Gastrocnemius medialis (tissue), 4 donors: ENCODE measurements around the gene ERCC3. TPM values are rescaled to one million over a fixed set of nuclear protein-coding genes. Genes with fewer than 3 reads are reported as not detected.
"Not testable (repeated sequence)": the region's sequence is repeated elsewhere in the genome, so short reads cannot be mapped to it uniquely, and the experiment has no call there.

Experiments
- ATAC-seq, 2 donors: fragments of 150-250 bp; one replicate each; pipeline ENCODE4 v1.9.1; 2016
- DNase-seq, 2 donors: peaks; one replicate each; pipeline ENCODE4 v3.0.0-alpha.2; 2019
- H3K27ac ChIP-seq, 4 donors: fragments of 200-600 bp; sonication (generic); 1 replicate in 1 of 4; 2 replicates in 3 of 4; pipeline ENCODE4 v1.5.1; 2016 to 2018; ENCODE audit warnings: mild to moderate bottlenecking in 2 of 4, moderate library complexity in 1 of 4
- H3K27me3 ChIP-seq, 3 donors: fragments of 200-600 bp; sonication (generic) in 2 of 3; 1 replicate in 1 of 3; 2 replicates in 2 of 3; pipeline versions ENCODE4 v1.5.1 to v1.6.0; 2016 to 2019; ENCODE audit warnings: mild to moderate bottlenecking in 1 of 3, moderate library complexity in 1 of 3
- H3K36me3 ChIP-seq, 2 donors: fragments of 200-600 bp; sonication (generic) in 1 of 2; one replicate each; pipeline ENCODE4 v1.5.1; 2017 to 2018
- H3K4me1 ChIP-seq, 2 donors: fragments of 200-600 bp; sonication (generic) in 1 of 2; one replicate each; pipeline ENCODE4 v1.5.1; 2016 to 2017; ENCODE audit warnings: mild to moderate bottlenecking in 2 of 2
- H3K4me3 ChIP-seq, 4 donors: fragments of 200-600 bp; sonication (generic) in 3 of 4; 1 replicate in 1 of 4; 2 replicates in 3 of 4; pipeline ENCODE4 v1.5.1; 2016 to 2019; ENCODE audit warnings: mild to moderate bottlenecking in 2 of 4
- H3K9me3 ChIP-seq, 3 donors: fragments of 200-600 bp; sonication (generic) in 2 of 3; 1 replicate in 1 of 3; 2 replicates in 2 of 3; pipeline ENCODE4 v1.5.1; 2016 to 2019
- POLR2A ChIP-seq, 2 donors: fragments of 450-650 bp; IDR thresholded peaks; one replicate each; pipeline ENCODE4 v1.6.1; 2017; ENCODE audit warnings: antibody characterized with exemption in 2 of 2, mild to moderate bottlenecking in 2 of 2, moderate library complexity in 2 of 2
- in situ Hi-C, 4 donors: fragments of 200-750 bp; cut with MboI; loops; one replicate each; pipeline versions ENCODE4 v1.15.0 to v1.8.0; 2017; ENCODE audit warnings: low sequenced_read_pairs in 4 of 4
- intact Hi-C: fragments of 100-400 bp; cut with DNase I; formaldehyde crosslinking; loops from one replicate; pipeline ENCODE4 v1.15.1; 2023; ENCODE audit warnings: low total_unique reads
- total RNA-seq, 4 donors: library from RNA; depleted of rRNA; stranded (reverse); fragments of >200 nt; gene quantifications; one replicate each; pipeline versions ENCODE4 v1.1.0 to v1.2.3, GENCODE V29; 2016
- TF ChIP-seq, protein P1 (sequence below), 5 experiments: fragments of 450-650 bp in 3 of 5; fragments of 200-600 bp in 2 of 5; sonication (generic) in 2 of 5; IDR thresholded peaks in 4 of 5; conservative IDR thresholded peaks in 1 of 5; 1 replicate in 4 of 5; 2 replicates in 1 of 5; pipeline ENCODE4 v1.5.1; 2016 to 2019; ENCODE audit warnings: antibody characterized with exemption in 5 of 5, mild to moderate bottlenecking in 3 of 5, moderate library complexity in 3 of 5

ERCC3 gene
- total RNA-seq, 4 donors from 2014 or later: 24.9 to 28.2 (median 26.7) TPM

DNA sequence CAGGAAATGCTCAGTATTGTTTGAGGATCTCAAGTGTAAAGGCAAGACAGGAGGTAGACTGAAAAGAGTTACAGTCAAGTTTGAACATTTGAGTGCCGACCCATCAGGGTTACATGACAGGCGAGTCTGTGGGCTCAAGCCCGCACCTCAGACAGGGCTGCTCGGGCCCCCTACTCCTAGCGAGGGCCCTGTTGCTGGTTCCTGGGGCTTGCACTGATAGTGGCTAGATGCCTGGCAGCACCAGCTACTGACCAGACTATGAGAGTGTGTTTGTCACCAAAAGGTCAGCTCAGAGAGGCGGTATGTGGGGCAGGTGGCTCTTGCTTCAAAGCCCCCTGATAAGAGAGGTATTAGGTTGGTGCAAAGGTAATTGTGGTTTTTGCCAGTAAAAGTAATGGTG, 38.2 kb downstream of the ERCC3 start:
- no peak overlapping the region for H3K4me3 ChIP-seq
- no peak overlapping the region for H3K27ac ChIP-seq
- no peaks in the 10 kb centered on the region for H3K27me3 ChIP-seq
- in situ Hi-C loops (no loop called here), intact Hi-C loops (no loop called here)
- DNase-seq: no peak
- no peak for ATAC-seq
- no peaks in the 10 kb centered on the region for H3K9me3 ChIP-seq
- TF ChIP-seq POLR2A (IDR thresholded peaks at IDR 0.05): no peak
- TF ChIP-seq, protein P1, sequence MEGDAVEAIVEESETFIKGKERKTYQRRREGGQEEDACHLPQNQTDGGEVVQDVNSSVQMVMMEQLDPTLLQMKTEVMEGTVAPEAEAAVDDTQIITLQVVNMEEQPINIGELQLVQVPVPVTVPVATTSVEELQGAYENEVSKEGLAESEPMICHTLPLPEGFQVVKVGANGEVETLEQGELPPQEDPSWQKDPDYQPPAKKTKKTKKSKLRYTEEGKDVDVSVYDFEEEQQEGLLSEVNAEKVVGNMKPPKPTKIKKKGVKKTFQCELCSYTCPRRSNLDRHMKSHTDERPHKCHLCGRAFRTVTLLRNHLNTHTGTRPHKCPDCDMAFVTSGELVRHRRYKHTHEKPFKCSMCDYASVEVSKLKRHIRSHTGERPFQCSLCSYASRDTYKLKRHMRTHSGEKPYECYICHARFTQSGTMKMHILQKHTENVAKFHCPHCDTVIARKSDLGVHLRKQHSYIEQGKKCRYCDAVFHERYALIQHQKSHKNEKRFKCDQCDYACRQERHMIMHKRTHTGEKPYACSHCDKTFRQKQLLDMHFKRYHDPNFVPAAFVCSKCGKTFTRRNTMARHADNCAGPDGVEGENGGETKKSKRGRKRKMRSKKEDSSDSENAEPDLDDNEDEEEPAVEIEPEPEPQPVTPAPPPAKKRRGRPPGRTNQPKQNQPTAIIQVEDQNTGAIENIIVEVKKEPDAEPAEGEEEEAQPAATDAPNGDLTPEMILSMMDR (IDR thresholded peaks at IDR 0.05 in 4 of 5, conservative IDR thresholded peaks at IDR 0.05 in 1 of 5): no peak
- H3K36me3 ChIP-seq: peaks cover 0 to 37% of the 10 kb centered on the region in 2 donors
- H3K4me1 ChIP-seq: no peaks in the 10 kb centered on the region

DNA sequence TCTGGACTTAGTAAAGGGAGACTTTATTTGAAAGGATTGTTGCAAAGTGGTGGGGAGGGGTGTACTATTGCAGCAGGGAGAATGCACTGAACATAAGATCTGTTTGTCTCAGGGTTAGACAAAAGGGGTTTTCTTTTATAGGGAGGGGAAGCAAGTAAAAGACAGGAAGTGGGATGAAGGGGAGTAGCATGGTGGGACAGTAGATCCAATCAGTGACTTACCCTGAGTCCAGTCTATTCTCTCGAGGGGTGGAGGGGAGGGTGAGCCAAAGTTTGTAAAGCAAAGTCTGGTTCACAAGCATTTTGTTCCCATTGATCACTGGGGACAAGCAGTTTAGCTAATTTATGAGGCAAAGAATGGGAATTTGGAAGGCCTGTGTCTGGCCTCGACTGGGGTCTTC, 38.8 kb downstream of the ERCC3 start:
- H3K4me1 ChIP-seq: no peaks in the 10 kb centered on the region
- no peak for TF ChIP-seq POLR2A (IDR thresholded peaks at IDR 0.05)
- TF ChIP-seq, protein P1 (IDR thresholded peaks at IDR 0.05 in 4 of 5, conservative IDR thresholded peaks at IDR 0.05 in 1 of 5): no peak
- H3K4me3 ChIP-seq: no peak overlapping the region
- H3K9me3 ChIP-seq: no peaks in the 10 kb centered on the region
- no peak for ATAC-seq
- DNase-seq: no peak
- H3K27me3 ChIP-seq: no peaks in the 10 kb centered on the region
- intact Hi-C loops (no loop called here), in situ Hi-C loops (no loop called here)
- peaks cover 0 to 31% of the 10 kb centered on the region in 2 donors for H3K36me3 ChIP-seq
- H3K27ac ChIP-seq: no peak overlapping the region

DNA sequence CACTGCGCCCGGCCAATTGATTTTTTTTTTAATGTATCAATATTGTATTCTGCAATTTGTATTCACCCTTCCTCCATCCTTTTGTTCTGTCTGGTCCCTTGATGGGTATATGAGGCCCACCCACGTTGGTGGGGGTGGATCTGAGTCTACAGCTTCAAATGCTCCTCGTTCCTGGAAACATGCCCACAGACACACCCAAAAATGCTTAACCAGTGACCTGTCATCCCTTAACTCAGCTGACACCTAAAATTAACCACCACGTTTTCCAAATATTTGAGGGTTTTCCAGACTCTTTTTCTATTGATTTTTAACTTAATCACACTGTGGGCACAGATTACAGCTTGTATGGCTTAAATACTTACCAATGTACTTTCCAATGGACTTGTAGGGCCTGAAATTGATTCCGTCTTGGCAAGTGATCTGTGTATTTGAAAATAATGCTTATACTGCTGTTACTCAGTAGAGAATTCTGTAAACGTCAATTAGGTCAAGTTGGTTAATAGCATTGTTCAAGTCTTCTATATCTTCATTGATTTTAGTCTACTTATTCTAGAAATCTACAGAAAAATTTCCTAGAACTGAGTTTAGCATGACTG, 39.5 kb downstream of the ERCC3 start:
- Histone ChIP-seq H3K27ac (no peak overlapping the region), H3K4me3 (no peak overlapping the region), H3K36me3 (peaks cover 0 to 24% of the 10 kb centered on the region in 2 donors), H3K27me3 (no peaks in the 10 kb centered on the region), H3K9me3 (no peaks in the 10 kb centered on the region), H3K4me1 (no peaks in the 10 kb centered on the region)
- no peak for DNase-seq
- intact Hi-C loops (no loop called here), in situ Hi-C loops (no loop called here)
- TF ChIP-seq, protein P1 (IDR thresholded peaks at IDR 0.05 in 4 of 5, conservative IDR thresholded peaks at IDR 0.05 in 1 of 5): no peak
- no peak for TF ChIP-seq POLR2A (IDR thresholded peaks at IDR 0.05)
- no peak for ATAC-seq

DNA sequence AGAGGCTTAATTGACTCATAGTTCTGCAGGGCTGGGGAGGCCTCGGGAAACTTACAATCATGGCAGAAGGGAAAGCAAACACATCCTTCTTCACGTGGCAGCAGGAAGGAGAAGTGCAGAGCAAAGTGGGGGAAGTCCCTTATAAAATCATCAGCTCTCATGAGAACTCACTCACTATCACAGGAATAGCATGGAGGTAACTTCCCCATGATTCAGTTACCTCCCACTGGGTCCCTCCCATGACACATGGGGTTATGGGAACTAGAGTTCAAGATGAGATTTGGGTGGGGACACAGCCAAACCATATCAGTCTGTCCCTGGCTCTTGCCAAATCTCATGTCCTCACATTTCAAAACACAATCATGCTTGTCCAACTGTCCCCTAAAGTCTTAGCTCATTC, 52.8 kb downstream of the ERCC3 start:
- intact Hi-C loops, in situ Hi-C loops: not testable (repeated sequence)

DNA sequence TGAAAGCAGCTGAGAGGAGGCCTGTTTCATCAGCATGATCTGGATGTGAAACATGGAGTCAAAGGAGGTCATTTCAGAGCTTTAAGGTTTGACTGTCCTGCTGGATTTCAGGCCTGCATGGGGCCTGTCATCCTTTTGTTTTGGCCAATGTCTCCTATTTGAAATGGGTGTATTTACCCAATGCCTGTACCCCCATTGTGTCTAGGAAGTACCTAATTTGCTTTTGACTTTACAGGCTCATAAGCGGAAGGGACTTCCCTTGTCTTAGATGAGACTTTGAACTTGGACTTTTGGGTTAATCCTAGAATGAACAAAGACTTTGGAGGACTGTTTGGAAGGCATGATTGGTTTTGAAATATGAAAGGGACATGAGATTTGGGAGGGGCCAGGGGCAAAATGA, 54.5 kb downstream of the ERCC3 start:
- Histone ChIP-seq H3K4me1 (no peaks in the 10 kb centered on the region), H3K27me3 (no peaks in the 10 kb centered on the region), H3K27ac (no peak overlapping the region), H3K36me3 (no peaks in the 10 kb centered on the region), H3K9me3 (no peaks in the 10 kb centered on the region), H3K4me3 (no peak overlapping the region)
- intact Hi-C loops: no loop called here
- DNase-seq: no peak
- in situ Hi-C loops: no loop called here
- TF ChIP-seq, protein P1 (IDR thresholded peaks at IDR 0.05 in 4 of 5, conservative IDR thresholded peaks at IDR 0.05 in 1 of 5): no peak
- no peak for TF ChIP-seq POLR2A (IDR thresholded peaks at IDR 0.05)
- ATAC-seq: no peak

More for the DNA sequence above, 52.8 kb downstream of the ERCC3 start:
- not testable (repeated sequence) for H3K27ac ChIP-seq, H3K36me3 ChIP-seq, H3K4me1 ChIP-seq, H3K27me3 ChIP-seq, H3K4me3 ChIP-seq, H3K9me3 ChIP-seq, ATAC-seq, DNase-seq

DNA sequence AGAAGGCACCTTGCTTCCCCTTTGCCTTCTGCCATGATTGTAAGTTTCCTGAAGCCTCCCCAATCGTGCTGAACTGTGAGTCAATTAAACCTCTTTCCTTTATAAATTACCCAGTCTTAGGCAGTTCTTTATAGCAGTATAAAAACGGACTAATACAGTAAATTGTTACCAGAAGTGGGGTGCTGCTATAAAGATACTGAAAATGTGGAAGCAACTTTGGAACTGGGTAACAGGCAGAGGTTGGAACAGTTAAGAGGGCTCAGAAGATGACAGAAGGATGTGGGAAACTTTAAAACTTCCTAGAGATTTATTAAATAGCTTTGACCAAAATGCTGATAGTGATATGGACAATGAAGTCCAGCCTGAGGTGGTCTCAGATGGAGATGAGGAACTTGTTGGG, 56.2 kb downstream of the ERCC3 start:
- intact Hi-C loops, H3K4me3 ChIP-seq, ATAC-seq, H3K27me3 ChIP-seq, H3K27ac ChIP-seq, H3K36me3 ChIP-seq, DNase-seq, in situ Hi-C loops, H3K4me1 ChIP-seq, H3K9me3 ChIP-seq: not testable (repeated sequence)
